Activated CD4-positive, alpha-beta memory T cell treated with anti-CD3 and anti-CD28 coated beads for 36 hours (primary cell): Measurements from ENCODE around the gene GPER1. TPM values are rescaled to one million over a fixed set of nuclear protein-coding genes. Genes with fewer than 3 reads are reported as not detected.
"Not testable (repeated sequence)": the region's sequence is repeated elsewhere in the genome, so short reads cannot be mapped to it uniquely, and the experiment has no call there.

Experiments used
- CTCF ChIA-PET: fragments of 350-600 bp; sonication (Branson Sonifier 250); formaldehyde crosslinking; loops from one replicate; lab custom pipeline; 2021; ENCODE audit warnings: antibody characterized with exemption, inconsistent platforms; lab: Charles Lee
- POLR2A ChIA-PET: fragments of 350-600 bp; sonication (Branson Sonifier 250); formaldehyde crosslinking; loops from one replicate; lab custom pipeline; 2021; ENCODE audit warnings: antibody characterized with exemption; lab: Charles Lee
- DNase-seq: peaks from one replicate; pipeline ENCODE4 v3.0.0-alpha.2; 2020
- H3K27ac Mint-ChIP-seq: one replicate; pipeline ENCODE4 v1.8.0; 2021; ENCODE audit warnings: mixed read lengths
- H3K27me3 Mint-ChIP-seq: one replicate; pipeline ENCODE4 v1.8.0; 2021; ENCODE audit warnings: mixed read lengths
- H3K36me3 Mint-ChIP-seq: one replicate; pipeline ENCODE4 v1.8.0; 2021; ENCODE audit warnings: mixed read lengths
- H3K4me1 Mint-ChIP-seq: one replicate; pipeline ENCODE4 v1.8.0; 2021; ENCODE audit warnings: low read depth, mixed read lengths
- H3K4me3 Mint-ChIP-seq: one replicate; pipeline ENCODE4 v1.8.0; 2021; ENCODE audit warnings: mild to moderate bottlenecking, mixed read lengths
- H3K9me3 Mint-ChIP-seq: one replicate; pipeline ENCODE4 v1.8.0; 2021; ENCODE audit warnings: mixed read lengths
- intact Hi-C: fragments of 100-400 bp; cut with micrococcal nuclease; formaldehyde crosslinking; loops from one replicate; pipeline ENCODE4 v1.15.1; 2023
- total RNA-seq, 2 experiments: library from RNA; stranded (reverse); gene quantifications; one replicate each; pipeline ENCODE4 v1.2.3, GENCODE V29; 2021

The GPER1 gene
- total RNA-seq, 2 experiments from 2014 or later = 0.12 to 0.22 TPM

GRCh38 chr7:1074018-1074417 lies 13.9 kb upstream of the GPER1 start:
- intact Hi-C loops, DNase-seq, H3K9me3 Mint-ChIP-seq, H3K27me3 Mint-ChIP-seq, H3K4me3 Mint-ChIP-seq, H3K27ac Mint-ChIP-seq, POLR2A ChIA-PET, H3K36me3 Mint-ChIP-seq, H3K4me1 Mint-ChIP-seq: not testable (repeated sequence)
- CTCF ChIA-PET = interaction anchor here (2.0 kb wide), 1 partner anchor 81 kb away, joined by 7 read pairs; no protein-coding TSS in a partner anchor

DNA sequence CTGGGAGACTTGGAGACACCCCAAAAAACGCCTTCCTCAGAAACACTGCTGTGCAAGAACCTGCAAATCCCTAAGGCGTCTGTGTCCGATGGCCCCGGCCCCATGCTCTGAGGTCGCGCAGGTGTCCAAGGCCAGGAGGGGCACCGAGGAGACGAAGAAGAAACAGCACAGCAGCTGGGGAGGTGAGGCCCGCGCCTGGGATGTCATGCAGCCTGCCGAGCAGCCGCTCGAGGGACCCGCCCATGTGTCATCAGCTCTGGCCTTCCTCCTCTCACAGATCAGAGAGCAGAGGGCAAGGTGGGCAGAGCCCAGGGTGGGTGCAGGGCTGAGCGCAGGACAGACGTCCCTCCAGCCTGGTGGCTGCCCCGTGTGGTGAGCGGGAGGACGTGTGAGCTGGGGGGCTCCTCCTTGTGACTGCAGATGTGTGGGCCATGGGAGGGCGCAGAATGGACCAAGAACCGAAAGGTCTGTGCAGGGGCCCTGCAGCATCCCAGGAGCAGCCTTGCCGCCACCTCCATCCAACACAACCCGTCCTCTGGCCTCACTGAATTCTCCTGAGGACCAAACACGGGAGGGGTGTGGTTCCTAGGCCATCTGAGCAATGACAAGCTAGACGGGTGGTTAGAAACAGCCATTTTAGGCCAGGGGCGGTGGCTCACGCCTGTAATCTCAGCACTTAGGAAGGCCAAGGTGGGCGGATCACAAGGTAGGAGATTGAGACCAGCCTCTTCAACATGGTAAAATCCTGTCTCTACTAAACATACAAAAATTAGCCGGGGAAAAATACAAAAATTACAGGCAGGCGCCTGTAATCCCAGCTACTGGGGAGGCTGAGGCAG lies 13.1 kb upstream of the GPER1 start:
- no peaks in the 10 kb centered on the region for H3K36me3 Mint-ChIP-seq
- POLR2A ChIA-PET = no interaction called here
- H3K27ac Mint-ChIP-seq = no peak overlapping the region

GRCh38 chr7:1076184-1077072 lies 11.5 kb upstream of the GPER1 start:
- ChIA-PET POLR2A (no interaction called here), CTCF (interaction anchor here (0.6 to 2.4 kb wide), 3 partner anchors 51 to 84 kb away, joined by 3 to 12 read pairs (median 7); no protein-coding TSS in a partner anchor)
- intact Hi-C loops = no loop called here
- Mint-ChIP-seq H3K27ac (peak overlapping the region; percentile 54), H3K9me3 (no peaks in the 10 kb centered on the region), H3K4me1 (no peaks in the 10 kb centered on the region), H3K4me3 (no peak overlapping the region), H3K36me3 (no peaks in the 10 kb centered on the region), H3K27me3 (no peaks in the 10 kb centered on the region)
- no peak for DNase-seq

More for the DNA sequence above, 13.1 kb upstream of the GPER1 start:
- H3K4me1 Mint-ChIP-seq = no peaks in the 10 kb centered on the region
- H3K4me3 Mint-ChIP-seq = no peak overlapping the region
- intact Hi-C loops = no loop called here
- CTCF ChIA-PET = interaction anchor here (2.0 kb wide), 1 partner anchor 82 kb away, joined by 7 read pairs; no protein-coding TSS in a partner anchor
- DNase-seq = no peak
- no peaks in the 10 kb centered on the region for H3K9me3 Mint-ChIP-seq
- no peaks in the 10 kb centered on the region for H3K27me3 Mint-ChIP-seq

DNA sequence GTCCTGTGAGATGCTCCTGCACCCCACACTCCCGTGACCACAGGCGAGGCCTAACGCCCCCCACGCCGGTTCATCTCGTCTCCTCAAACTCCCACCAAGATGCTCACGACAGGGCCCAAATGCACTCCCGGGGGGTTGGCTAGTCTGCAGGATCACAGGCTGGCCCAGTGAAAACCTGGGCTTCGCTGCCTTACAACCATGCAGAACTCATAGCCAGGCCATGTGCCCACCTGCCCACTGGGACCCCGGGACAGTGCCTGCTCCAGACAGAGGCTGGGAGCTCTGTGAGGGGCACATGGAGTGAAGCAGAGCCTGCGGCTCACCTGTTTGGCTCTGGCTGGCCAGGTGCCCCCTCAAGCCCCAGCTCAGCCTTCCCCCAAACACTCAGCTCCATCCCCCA lies 9.4 kb upstream of the GPER1 start:
- ChIA-PET POLR2A (no interaction called here), CTCF (interaction anchor here (2.2 to 2.4 kb wide), 2 partner anchors 13 to 85 kb away, joined by 12 to 13 read pairs; no protein-coding TSS in a partner anchor)
- no peaks in the 10 kb centered on the region for H3K36me3 Mint-ChIP-seq
- no peaks in the 10 kb centered on the region for H3K4me1 Mint-ChIP-seq
- no peak for DNase-seq
- H3K4me3 Mint-ChIP-seq = no peak overlapping the region
- no peak overlapping the region for H3K27ac Mint-ChIP-seq
- intact Hi-C loops = no loop called here
- no peaks in the 10 kb centered on the region for H3K9me3 Mint-ChIP-seq
- no peaks in the 10 kb centered on the region for H3K27me3 Mint-ChIP-seq

GRCh38 chr7:1078985-1079384 lies 8.9 kb upstream of the GPER1 start:
- POLR2A ChIA-PET = no interaction called here
- no peaks in the 10 kb centered on the region for H3K4me1 Mint-ChIP-seq
- CTCF ChIA-PET = interaction anchor here (2.2 kb wide), 1 partner anchor 13 kb away, joined by 13 read pairs; no protein-coding TSS in a partner anchor

DNA sequence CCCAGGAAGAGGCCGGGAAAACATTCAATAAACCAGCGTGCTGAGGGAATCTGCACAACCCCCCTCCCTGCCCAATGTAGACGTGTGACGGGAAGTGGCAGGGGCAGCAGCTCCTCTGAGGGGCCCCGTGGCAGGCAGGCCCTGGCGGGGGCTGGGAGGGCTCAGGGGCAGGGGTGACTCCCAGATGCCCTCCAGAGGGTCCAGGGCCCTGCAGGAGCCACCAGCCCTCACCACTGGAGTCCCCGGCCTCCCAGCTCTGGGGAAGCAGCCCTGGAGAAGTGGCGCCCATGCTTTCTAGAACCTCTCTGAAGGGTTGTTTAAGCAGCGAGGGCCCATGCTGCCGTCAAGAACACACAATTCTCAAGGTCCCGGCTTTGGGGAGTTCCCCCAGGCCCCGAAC lies 8.4 kb upstream of the GPER1 start:
- Mint-ChIP-seq H3K4me3 (no peak overlapping the region), H3K4me1 (no peaks in the 10 kb centered on the region), H3K36me3 (no peaks in the 10 kb centered on the region), H3K27me3 (no peaks in the 10 kb centered on the region), H3K9me3 (no peaks in the 10 kb centered on the region), H3K27ac (no peak overlapping the region)
- ChIA-PET POLR2A (no interaction called here), CTCF (interaction anchor here (2.2 kb wide), 1 partner anchor 14 kb away, joined by 13 read pairs; no protein-coding TSS in a partner anchor)
- intact Hi-C loops = no loop called here
- no peak for DNase-seq

More at GRCh38 chr7:1078985-1079384, 8.9 kb upstream of the GPER1 start:
- intact Hi-C loops = no loop called here
- no peak overlapping the region for H3K27ac Mint-ChIP-seq
- H3K27me3 Mint-ChIP-seq = no peaks in the 10 kb centered on the region
- no peaks in the 10 kb centered on the region for H3K36me3 Mint-ChIP-seq
- DNase-seq = no peak
- H3K4me3 Mint-ChIP-seq = no peak overlapping the region
- H3K9me3 Mint-ChIP-seq = no peaks in the 10 kb centered on the region

DNA sequence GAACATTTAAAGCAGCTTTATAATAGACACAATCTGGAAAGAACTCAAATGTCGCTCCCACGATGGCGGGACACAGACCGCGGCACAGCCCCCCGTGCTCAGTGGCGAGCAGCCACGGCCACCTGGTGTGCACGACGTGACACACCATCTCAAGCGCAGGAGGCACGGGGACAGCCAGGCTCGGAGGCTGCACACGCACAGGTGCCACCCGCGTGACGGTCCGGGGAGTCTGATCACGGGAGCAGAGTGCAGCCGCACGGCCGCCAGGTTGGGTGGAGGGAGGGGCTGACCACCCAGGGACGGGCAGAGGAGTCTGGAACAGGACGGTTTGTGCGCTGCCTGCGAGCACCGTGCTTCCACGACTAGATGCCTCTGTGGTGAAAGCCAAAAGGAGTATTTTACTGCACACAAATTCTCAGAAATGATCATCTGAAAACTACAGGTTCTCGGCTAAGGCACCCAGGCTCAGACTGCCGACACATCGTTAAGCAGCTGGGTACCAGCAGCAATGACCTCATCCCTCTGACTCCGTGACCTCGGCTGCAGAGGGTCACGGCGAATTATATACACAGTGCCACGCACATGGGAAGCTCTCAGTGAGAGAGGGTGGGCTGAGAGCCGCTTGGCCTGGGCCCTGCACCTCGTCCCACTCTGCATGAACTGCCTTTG lies 7.5 kb upstream of the GPER1 start:
- H3K27me3 Mint-ChIP-seq = no peaks in the 10 kb centered on the region
- intact Hi-C loops = no loop called here
- CTCF ChIA-PET = interaction anchor here (1.6 to 1.8 kb wide), 2 partner anchors 15 to 87 kb away, joined by 6 to 7 read pairs; no protein-coding TSS in a partner anchor
- H3K4me1 Mint-ChIP-seq = no peaks in the 10 kb centered on the region
- no peaks in the 10 kb centered on the region for H3K36me3 Mint-ChIP-seq
- H3K4me3 Mint-ChIP-seq = no peak overlapping the region
- no peaks in the 10 kb centered on the region for H3K9me3 Mint-ChIP-seq
- POLR2A ChIA-PET = no interaction called here
- DNase-seq = no peak
- H3K27ac Mint-ChIP-seq = no peak overlapping the region

DNA sequence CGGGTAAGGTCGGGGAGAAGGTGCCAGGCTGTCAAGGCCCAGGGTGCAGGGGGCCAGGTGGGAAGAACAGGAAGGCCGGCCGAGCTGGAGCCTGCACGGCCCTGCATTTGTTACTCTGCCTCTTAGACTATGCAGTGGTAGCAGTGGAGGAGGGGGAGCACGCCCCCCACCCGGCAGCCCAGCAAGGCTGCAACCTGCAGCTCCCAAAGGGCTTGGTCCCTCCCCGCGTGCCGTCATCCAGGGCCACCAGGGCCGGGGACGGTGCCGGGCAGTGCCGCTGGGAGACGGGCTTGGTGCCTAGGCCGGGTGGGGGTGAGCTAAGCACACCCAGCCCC lies 7.0 kb upstream of the GPER1 start:
- no peaks in the 10 kb centered on the region for H3K9me3 Mint-ChIP-seq
- no peak overlapping the region for H3K27ac Mint-ChIP-seq
- no peaks in the 10 kb centered on the region for H3K36me3 Mint-ChIP-seq
- H3K4me3 Mint-ChIP-seq = no peak overlapping the region
- H3K27me3 Mint-ChIP-seq = no peaks in the 10 kb centered on the region
- CTCF ChIA-PET = interaction anchor here (1.6 to 1.8 kb wide), 2 partner anchors 15 to 88 kb away, joined by 6 to 7 read pairs; no protein-coding TSS in a partner anchor
- POLR2A ChIA-PET = no interaction called here
- intact Hi-C loops = no loop called here
- H3K4me1 Mint-ChIP-seq = no peaks in the 10 kb centered on the region
- no peak for DNase-seq

GRCh38 chr7:1081336-1081735 lies 6.6 kb upstream of the GPER1 start:
- POLR2A ChIA-PET = no interaction called here
- Mint-ChIP-seq H3K36me3 (no peaks in the 10 kb centered on the region), H3K4me3 (no peak overlapping the region), H3K27me3 (no peaks in the 10 kb centered on the region), H3K9me3 (no peaks in the 10 kb centered on the region), H3K27ac (no peak overlapping the region), H3K4me1 (peaks cover under 1% of the 10 kb centered on the region)
- intact Hi-C loops = no loop called here
- CTCF ChIA-PET = interaction anchor here (1.6 to 1.8 kb wide), 2 partner anchors 16 to 88 kb away, joined by 6 to 7 read pairs; no protein-coding TSS in a partner anchor
- no peak for DNase-seq

GRCh38 chr7:1081931-1082401 lies 5.9 kb upstream of the GPER1 start:
- H3K4me1 Mint-ChIP-seq = peaks cover 7% of the 10 kb centered on the region
- no peak overlapping the region for H3K4me3 Mint-ChIP-seq
- ChIA-PET CTCF (interaction anchor here (1.6 to 1.8 kb wide), 2 partner anchors 17 to 89 kb away, joined by 6 to 7 read pairs; no protein-coding TSS in a partner anchor), POLR2A (no interaction called here)
- intact Hi-C loops = no loop called here
- H3K27ac Mint-ChIP-seq = no peak overlapping the region
- H3K27me3 Mint-ChIP-seq = no peaks in the 10 kb centered on the region
- no peak for DNase-seq
- no peaks in the 10 kb centered on the region for H3K36me3 Mint-ChIP-seq
- H3K9me3 Mint-ChIP-seq = no peaks in the 10 kb centered on the region
